K562 (cell line): Measurements from ENCODE around the gene CAMK2G. TPM values are rescaled to one million over a fixed set of nuclear protein-coding genes. Genes with fewer than 3 reads are reported as not detected.
A peak's percentile ranks its signal among the peaks of the same experiment; 100 is the strongest.

ENCODE experiments used
- ATAC-seq: fragments of 200-7000 bp; cut with Tn5 transposase; 3 replicates; pipeline ENCODE4 v1.9.1; 2020; ENCODE audit warnings: moderate library complexity
- BruUV-seq: library from RNA; stranded (reverse); fragments of 400-500 nt; replicated peaks from 2 replicates; lab custom pipeline; 2021; lab: Mats Ljungman, UMichigan
- CTCF ChIA-PET: fragments of 300-600 bp; formaldehyde crosslinking; extraction: SDS; loops from one replicate; lab custom pipeline; 2021; ENCODE audit warnings: low intra/inter-chr PET ratio; lab: Yijun Ruan, JAX
- POLR2A ChIA-PET: fragments of 300-600, 350-650 bp; sonication (Branson Sonifier 250); formaldehyde crosslinking; extraction: SDS; loops from one replicate; lab custom pipeline; 2021; ENCODE audit warnings: antibody characterized with exemption, inconsistent platforms; lab: Yijun Ruan, JAX
- DNase-seq, 4 experiments: peaks; one replicate each; pipeline versions ENCODE4 v3.0.0 to v3.0.0-alpha.2; 2011 to 2018; ENCODE audit warnings: low spot score in 3 of 4, mixed read lengths in 3 of 4; ENCODE audit errors: extremely low read depth in 1 of 4
- FAIRE-seq: peaks from 2 replicates; lab custom pipeline; 2011; peaks lifted over from hg19 to GRCh38; lab: Jason Lieb, UNC
- H2AFZ ChIP-seq: 2 replicates; pipeline ENCODE4 v1.6.0; 2011; ENCODE audit warnings: low read depth, low read length, control low read depth, inconsistent platforms
- H3K27ac ChIP-seq: fragments of 200-600 bp; 3 replicates; pipeline ENCODE4 v1.8.0; 2011; ENCODE audit warnings: low read depth, mild to moderate bottlenecking, control low read depth, inconsistent platforms, low read length, moderate library complexity, mixed read lengths; ENCODE audit errors: extremely low read depth
- H3K27me3 ChIP-seq, 2 experiments: fragments of 300-600 bp in 1 of 2; 2 replicates in 1 of 2; 3 replicates in 1 of 2; pipeline versions ENCODE4 v1.6.0 to v1.8.0; 2011; ENCODE audit warnings: inconsistent platforms in 2 of 2, low read length in 2 of 2, mild to moderate bottlenecking in 1 of 2, mixed read lengths in 1 of 2, moderate library complexity in 1 of 2; ENCODE audit not compliant: control insufficient read depth in 2 of 2, insufficient read depth in 2 of 2
- H3K36me3 ChIP-seq: fragments of 300-600 bp; 3 replicates; pipeline ENCODE4 v1.8.0; 2011; ENCODE audit warnings: mild to moderate bottlenecking, low read length, inconsistent platforms; ENCODE audit not compliant: control insufficient read depth, insufficient read depth
- H3K4me1 ChIP-seq, 2 experiments: fragments of 200-600 bp in 1 of 2; replicated peaks in 1 of 2; 2 replicates in 1 of 2; 3 replicates in 1 of 2; pipeline versions ENCODE4 v1.5.1 to v1.8.0; 2011; ENCODE audit warnings: inconsistent platforms in 2 of 2, low read length in 2 of 2, mild to moderate bottlenecking in 1 of 2, mixed read lengths in 1 of 2, moderate library complexity in 1 of 2; ENCODE audit not compliant: control insufficient read depth in 2 of 2, insufficient read depth in 2 of 2
- H3K4me2 ChIP-seq: 2 replicates; pipeline ENCODE4 v1.6.1; 2011; ENCODE audit warnings: low read length, control low read depth, inconsistent platforms, mixed read lengths; ENCODE audit not compliant: insufficient read depth
- H3K4me3 ChIP-seq: fragments of 200-600 bp; sonication (generic), shearing (Covaris generic); 2 replicates; pipeline ENCODE4 v1.5.1; 2016; ENCODE audit warnings: control low read depth, inconsistent platforms
- H3K79me2 ChIP-seq: fragments of 200-600 bp; 3 replicates; pipeline ENCODE4 v1.8.0; 2011; ENCODE audit warnings: low read length, inconsistent platforms; ENCODE audit not compliant: control insufficient read depth, insufficient read depth
- H3K9ac ChIP-seq, 2 experiments: 2 replicates each; pipeline versions ENCODE4 v1.6.0 to v1.6.1; 2011; ENCODE audit warnings: low read depth in 2 of 2, low read length in 2 of 2, control low read depth in 1 of 2, inconsistent platforms in 1 of 2, mild to moderate bottlenecking in 1 of 2, mixed read lengths in 1 of 2; ENCODE audit not compliant: insufficient read depth in 1 of 2
- H3K9me1 ChIP-seq: one replicate; pipeline ENCODE4 v1.6.0; 2011; ENCODE audit warnings: inconsistent platforms, mild to moderate bottlenecking, low read length, moderate library complexity; ENCODE audit not compliant: control insufficient read depth, insufficient read depth
- H3K9me3 ChIP-seq: replicated peaks from 2 replicates; pipeline ENCODE4 v1.5.1; 2011; ENCODE audit warnings: low read depth, low read length, inconsistent platforms; ENCODE audit not compliant: control insufficient read depth, insufficient read depth
- H4K20me1 ChIP-seq: replicated peaks from 2 replicates; pipeline ENCODE4 v1.6.1; 2011; ENCODE audit warnings: low read length, inconsistent platforms, mixed read lengths; ENCODE audit not compliant: control insufficient read depth, insufficient read depth
- BCOR ChIP-seq: fragments of 450-650 bp; IDR thresholded peaks from 2 replicates; pipeline ENCODE4 v1.6.1; 2016
- BRF2 ChIP-seq: IDR thresholded peaks from 3 replicates; pipeline ENCODE4 v1.6.1; 2011; ENCODE audit warnings: borderline replicate concordance, mild to moderate bottlenecking; ENCODE audit not compliant: insufficient read length, insufficient read depth
- FOXA1 ChIP-seq: fragments of 450-650 bp; IDR thresholded peaks from 2 replicates; pipeline ENCODE4 v1.6.1; 2016; ENCODE audit warnings: mild to moderate bottlenecking, borderline replicate concordance
- FOXP1 ChIP-seq: sonication (generic); formaldehyde crosslinking; IDR thresholded peaks from 2 replicates; pipeline ENCODE4 v1.8.0; 2022; ENCODE audit warnings: mild to moderate bottlenecking, missing genetic modification reagents
- HCFC1 ChIP-seq: IDR thresholded peaks from 2 replicates; pipeline ENCODE4 v1.6.1; 2012; ENCODE audit warnings: low read depth, low read length, improper control_type of control experiment
- KLF10 ChIP-seq: fragments of 250-450 bp; sonication (Bioruptor Pico); IDR thresholded peaks from 2 replicates; pipeline ENCODE4 v1.6.1; 2021; ENCODE audit warnings: matching md5 sums
- NFATC3 ChIP-seq: fragments of 450-650 bp; IDR thresholded peaks from 2 replicates; pipeline ENCODE4 v1.6.1; 2017; ENCODE audit warnings: mild to moderate bottlenecking
- RBM34 ChIP-seq: fragments of 200-400 bp; formaldehyde crosslinking; IDR thresholded peaks from 2 replicates; pipeline ENCODE4 v1.6.1; 2018; ENCODE audit warnings: low read length, borderline replicate concordance; ENCODE audit not compliant: insufficient read depth
- RUNX1 ChIP-seq: sonication (generic); IDR thresholded peaks from 2 replicates; pipeline ENCODE4 v1.6.1; 2016; ENCODE audit warnings: antibody characterized with exemption, low read depth
- SMAD3 ChIP-seq: fragments of 450-650 bp; formaldehyde crosslinking; conservative IDR thresholded peaks from 2 replicates; pipeline ENCODE4 v1.4.0; 2020; ENCODE audit warnings: mild to moderate bottlenecking
- STAG1 ChIP-seq: sonication (generic); formaldehyde crosslinking; IDR thresholded peaks from 2 replicates; pipeline ENCODE4 v1.5.0; 2020; ENCODE audit warnings: missing genetic modification reagents, borderline replicate concordance
- TFAM ChIP-seq: fragments of 250-450 bp; sonication (Bioruptor Pico); conservative IDR thresholded peaks from 2 replicates; pipeline ENCODE4 v1.5.0; 2021; ENCODE audit warnings: mild to moderate bottlenecking, moderate library complexity
- TRIM28 ChIP-seq: fragments of 450-650 bp; IDR thresholded peaks from 2 replicates; pipeline ENCODE4 v1.6.1; 2017
- ZNF655 ChIP-seq: fragments of 250-450 bp; sonication (Bioruptor Pico); IDR thresholded peaks from 2 replicates; pipeline ENCODE4 v1.5.0; 2021
- ZNF830 ChIP-seq: fragments of 250-450 bp; sonication (Bioruptor Pico); IDR thresholded peaks from 2 replicates; pipeline ENCODE4 v1.5.0; 2021; ENCODE audit warnings: mild to moderate bottlenecking
- WGBS: fragments of 100-300 bp; shearing (Covaris generic); methylation state at CpG from one replicate; pipeline ENCODE4 v1.1.6; 2016; ENCODE audit warnings: low coverage, mixed read lengths; ENCODE audit not compliant: insufficient coverage; ENCODE audit errors: missing lambda C conversion rate; 5-methylcytosine and 5-hydroxymethylcytosine counted together
- in situ Hi-C: fragments of 300-500 bp; cut with MboI; formaldehyde crosslinking; loops from 4 replicates; pipeline ENCODE4 v1.15.0; 2018; ENCODE audit warnings: inconsistent platforms, mixed read lengths
- intact Hi-C: fragments of 100-400 bp; cut with micrococcal nuclease; formaldehyde crosslinking; loops from 2 replicates; pipeline ENCODE4 v1.14.2; 2022
- polyA plus RNA-seq, 8 experiments: library from polyadenylated mRNA; depleted of rRNA in 4 of 8; stranded (reverse) in 5 of 8; unstranded in 3 of 8; fragments of >200 nt; fragmentation: Nextera tagmentation in 2 of 8; fragmentation: Illumina TruSeq in 1 of 8; extraction: Ambion mirVana in 2 of 8; extraction: Trizol in 1 of 8; gene quantifications; 2 replicates each; pipeline versions ENCODE4 v1.2.1 to v1.2.3, GENCODE V29; 2011 to 2014; ENCODE audit warnings: inconsistent platforms in 1 of 8, missing spikeins in 1 of 8
- total RNA-seq, 7 experiments: library from RNA; depleted of rRNA in 6 of 7; stranded (reverse); fragments of >200 nt in 6 of 7; fragmentation: Illumina TruSeq in 2 of 7; extraction: Trizol in 2 of 7; gene quantifications; 2 replicates each; pipeline versions ENCODE4 v1.2.1 to v1.2.3, GENCODE V29; 2011 to 2021; ENCODE audit warnings: low replicate concordance in 1 of 7

CAMK2G gene
- total and polyA plus RNA-seq, 9 of the 15 experiments (the other 6 are each of a cell fraction or from before 2014, with no cell fraction given), result 9.0 to 37.9 (median 32.6) TPM

- Histone ChIP-seq H3K4me2 (0 out of 2 replicates have a peak overlapping the region, but pooled peaks have one; percentile 26), H3K4me3 (no peak overlapping the region), H3K36me3 (no peaks in the 10 kb centered on the region), H3K27me3 (no peaks in the 10 kb centered on the region; a peak in 1 of 5 replicates), H3K27ac (peak overlapping the region; percentile 56; the same call in 1 of the 3 replicates), H3K9me3 (no peaks in the 10 kb centered on the region), H3K9ac (peak overlapping the region in 1 of 2 experiments; percentile 28; a peak in 1 of 4 replicates), H3K79me2 (no peaks in the 10 kb centered on the region), H3K4me1 (peaks cover 25 to 38% of the 10 kb centered on the region in 2 experiments), H2AFZ (peak overlapping the region; percentile 61), H4K20me1 (no peaks in the 10 kb centered on the region), H3K9me1 (no peaks in the 10 kb centered on the region)
- in situ Hi-C loops (no loop called here), intact Hi-C loops (loop anchor here (1.0 kb wide), 1 partner anchor 21 kb away; no protein-coding TSS in a partner anchor)
- WGBS, result 4% methylated on average over 8 of the region's 10 CpGs
- CTCF ChIA-PET, result no interaction called here
- FAIRE-seq (peak; percentile 85), ATAC-seq (peak; percentile 66), DNase-seq (peak; percentile 49 to 91 (median 65))
- BruUV-seq, result no TSS peak
- POLR2A ChIA-PET, result interaction anchor here (0.8 to 1.9 kb wide), 3 partner anchors 10 to 90 kb away, joined by 3 to 9 read pairs (median 7); no protein-coding TSS in a partner anchor
- TF ChIP-seq BRF2, result no peak
- no peak for TF ChIP-seq HCFC1
- no peak for TF ChIP-seq FOXP1 (CRISPR knock-in tag)
- peak; percentile 8; the same call in 1 of the 2 replicates for TF ChIP-seq BCOR
- peak; percentile 98 for TF ChIP-seq TRIM28
- no peak for TF ChIP-seq STAG1 (CRISPR knock-in tag)
- TF ChIP-seq FOXA1, result no peak
- TF ChIP-seq NFATC3, result no peak
- no peak for TF ChIP-seq TFAM (CRISPR knock-in tag)
- TF ChIP-seq RUNX1, result no peak
- no peak for TF ChIP-seq KLF10 (CRISPR knock-in tag)
- TF ChIP-seq RBM34, result no peak
- 0 out of 2 replicates have a peak, but pooled peaks have one; percentile 15 for TF ChIP-seq SMAD3 (CRISPR knock-in tag)
- TF ChIP-seq ZNF655 (CRISPR knock-in tag), result no peak
- no peak for TF ChIP-seq ZNF830 (CRISPR knock-in tag)
Observed at GRCh38 chr10:73908853-73909539, 34.6 kb upstream of the CAMK2G start.
